GM18505 (cell line): ENCODE results near the gene SLMAP.

ENCODE experiments used
- ATAC-seq: cut with Tn5 transposase; IDR thresholded peaks from one replicate; pipeline ENCODE4 v1.9.1; 2021; ENCODE audit not compliant: unreplicated experiment
- POLR2A ChIP-seq: IDR thresholded peaks from 4 replicates; pipeline ENCODE4 v1.6.1; 2011; ENCODE audit warnings: borderline replicate concordance; ENCODE audit not compliant: insufficient read depth, insufficient read length; ENCODE audit errors: extremely low read depth

The SLMAP gene

DNA sequence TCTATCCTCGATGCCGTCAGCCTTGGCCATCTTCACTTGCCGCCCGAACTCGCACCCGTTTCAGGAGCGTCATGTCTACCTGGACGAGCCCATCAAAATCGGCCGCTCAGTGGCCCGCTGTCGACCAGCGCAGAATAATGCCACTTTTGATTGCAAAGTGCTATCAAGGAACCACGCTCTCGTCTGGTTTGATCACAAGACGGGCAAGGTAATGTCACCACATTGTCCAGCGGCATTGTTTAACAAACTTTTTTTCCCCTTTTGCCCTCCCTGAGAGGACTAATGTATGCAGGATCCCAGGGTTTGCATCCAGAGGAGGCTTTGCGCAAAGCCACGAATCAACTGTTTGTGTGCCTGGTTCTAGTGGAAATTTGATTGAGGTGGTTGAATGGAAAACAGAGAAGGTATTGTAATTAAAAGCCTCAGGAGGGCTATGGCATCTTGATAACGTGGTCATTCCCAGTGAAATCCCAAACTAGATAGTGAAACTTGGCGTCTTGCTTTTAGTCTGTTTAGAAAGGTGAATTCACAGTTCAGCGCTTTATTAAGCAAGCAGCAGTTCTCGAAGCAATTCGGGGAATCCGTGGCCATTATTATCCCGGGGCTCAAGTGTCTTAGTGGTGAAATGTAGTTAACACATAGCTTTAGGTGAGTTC is 1.7 kb downstream of the SLMAP start:
- no peak for TF ChIP-seq POLR2A
- no peak for ATAC-seq

DNA sequence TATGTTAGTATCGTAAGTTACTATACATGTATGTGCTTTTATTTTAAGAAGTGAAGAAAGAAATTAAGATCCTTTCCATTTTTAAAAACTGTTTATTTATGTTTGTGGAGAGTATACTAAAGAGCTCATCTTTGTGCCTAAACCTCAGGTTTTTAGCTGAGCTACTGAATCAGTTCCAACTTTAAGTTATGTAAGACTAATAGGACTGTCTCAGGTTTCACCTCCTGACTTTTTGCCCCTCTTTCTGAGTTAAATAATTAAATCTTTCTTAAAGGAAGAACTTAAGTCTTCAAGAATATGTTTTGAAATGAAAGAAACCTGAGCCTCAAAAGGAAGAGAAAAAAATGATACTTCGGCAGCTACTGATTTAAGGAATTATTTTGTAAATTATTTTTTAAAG is 2.6 kb downstream of the SLMAP start:
- no peak for TF ChIP-seq POLR2A
- no peak for ATAC-seq

DNA sequence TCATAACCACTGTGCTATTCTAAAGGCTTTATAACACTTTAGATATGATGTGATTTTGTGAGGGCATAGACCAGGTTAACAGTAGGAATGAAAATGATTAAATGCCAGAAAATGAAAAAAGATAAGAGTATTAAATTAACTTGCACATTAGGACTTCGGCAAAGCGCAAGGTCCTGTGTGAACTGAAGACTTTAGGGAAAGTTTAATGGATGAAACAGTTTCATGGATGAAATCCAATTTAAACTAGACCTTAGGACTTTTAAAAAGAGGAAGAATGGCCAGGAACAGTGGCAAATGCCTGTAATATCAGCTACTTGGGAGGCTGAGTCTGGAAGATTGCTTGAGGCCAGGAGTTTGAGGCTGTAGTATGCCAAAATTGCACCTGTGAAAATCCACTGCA is 8.7 kb downstream of the SLMAP start:
- TF ChIP-seq POLR2A, result no peak
- no peak for ATAC-seq

DNA sequence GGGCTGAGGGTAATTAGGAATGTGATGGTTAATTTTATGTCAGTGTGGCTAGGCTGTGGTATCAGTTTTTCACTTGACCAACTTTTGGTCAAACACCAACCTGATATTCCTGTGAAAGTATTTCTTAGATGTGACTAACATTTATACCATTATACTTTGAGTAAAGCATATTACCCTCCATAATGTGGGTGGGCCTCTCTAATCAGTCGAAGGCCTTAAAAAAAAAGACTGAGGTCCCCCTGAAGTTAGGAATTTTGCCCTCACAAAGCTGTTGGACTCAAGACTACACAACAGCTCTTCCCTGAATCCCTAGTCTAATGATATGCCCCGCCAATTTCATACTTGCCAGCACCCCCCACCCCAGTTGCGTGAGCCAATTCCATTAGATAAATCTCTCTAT is 12.5 kb downstream of the SLMAP start:
- TF ChIP-seq POLR2A, result no peak
- ATAC-seq, result no peak

DNA sequence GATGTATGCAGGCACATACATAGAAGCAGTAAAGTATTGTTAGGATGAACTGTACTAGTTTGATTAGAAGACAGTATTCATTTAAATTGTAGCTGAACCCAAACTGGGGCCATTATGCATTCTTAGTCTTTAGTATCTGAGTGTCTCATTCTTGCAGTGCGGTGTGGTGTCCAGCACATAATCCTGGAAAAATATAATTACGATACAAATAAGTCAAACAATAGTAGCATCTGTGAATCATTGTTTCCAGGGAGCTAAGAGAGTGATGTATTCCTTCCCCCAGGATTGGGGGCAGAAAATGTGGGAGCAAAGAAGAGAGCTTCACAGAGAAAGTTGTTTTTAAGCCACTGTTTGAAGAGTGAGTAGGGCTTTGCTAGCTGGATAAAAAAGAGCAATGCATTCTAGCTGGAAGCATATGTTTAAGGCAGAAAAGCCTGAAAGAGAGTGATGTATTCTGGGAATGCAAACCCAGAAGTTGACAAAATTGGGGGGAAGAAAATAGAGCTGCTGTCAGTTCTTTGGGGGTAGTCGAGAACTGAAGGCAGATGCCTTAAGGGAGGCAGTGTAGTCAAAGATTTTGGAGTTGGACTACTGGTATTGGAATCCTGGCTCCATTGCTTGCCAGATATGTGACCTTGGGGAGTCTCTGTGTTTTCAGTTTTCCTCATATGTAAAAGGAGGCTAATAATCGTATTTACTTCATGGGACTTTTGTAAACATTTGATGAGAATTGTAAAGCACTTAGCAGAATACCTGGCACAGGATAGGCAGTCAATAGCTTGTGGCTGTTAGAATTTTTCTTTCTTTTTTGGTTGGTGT is 14.1 kb downstream of the SLMAP start:
- no peak for ATAC-seq
- TF ChIP-seq POLR2A, result no peak

DNA sequence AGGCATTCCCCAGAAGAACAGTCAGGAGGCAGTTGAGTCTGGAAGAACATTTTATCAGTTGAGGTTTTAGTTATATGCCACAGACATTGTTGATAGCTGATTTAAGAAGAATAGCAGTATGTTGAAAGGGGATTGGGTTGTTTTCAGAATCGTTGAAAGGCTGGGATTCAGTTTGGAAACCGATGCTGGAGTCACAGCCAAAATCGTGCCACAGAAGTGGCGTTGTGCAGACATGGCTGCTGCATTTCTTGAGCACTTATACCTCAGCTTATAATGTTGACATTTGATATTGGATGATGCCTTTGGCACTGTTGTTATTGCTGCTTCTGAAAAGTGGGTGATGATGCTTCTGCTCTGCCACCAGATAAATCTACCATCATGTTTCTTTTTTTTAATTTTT is 16.1 kb downstream of the SLMAP start:
- no peak for ATAC-seq
- no peak for TF ChIP-seq POLR2A

DNA sequence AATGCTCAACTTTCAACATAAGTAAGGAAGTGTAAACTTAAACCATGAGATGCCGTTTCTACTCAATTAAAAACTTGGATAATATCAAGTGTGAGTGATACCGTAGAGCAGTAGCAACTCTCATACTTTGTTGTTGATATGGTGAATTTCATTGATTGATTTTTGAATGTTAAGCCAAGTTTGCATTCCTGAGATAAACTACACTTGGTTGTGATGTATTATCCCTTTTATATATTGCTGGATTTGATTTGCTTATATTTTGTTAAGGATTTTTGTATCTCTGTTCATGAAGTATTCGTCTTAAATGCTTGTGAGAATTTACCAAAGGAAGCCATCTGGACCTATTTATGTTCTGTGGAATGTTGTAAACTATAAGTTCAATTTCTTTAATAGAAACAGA is 21.7 kb downstream of the SLMAP start:
- TF ChIP-seq POLR2A, result no peak
- no peak for ATAC-seq

DNA sequence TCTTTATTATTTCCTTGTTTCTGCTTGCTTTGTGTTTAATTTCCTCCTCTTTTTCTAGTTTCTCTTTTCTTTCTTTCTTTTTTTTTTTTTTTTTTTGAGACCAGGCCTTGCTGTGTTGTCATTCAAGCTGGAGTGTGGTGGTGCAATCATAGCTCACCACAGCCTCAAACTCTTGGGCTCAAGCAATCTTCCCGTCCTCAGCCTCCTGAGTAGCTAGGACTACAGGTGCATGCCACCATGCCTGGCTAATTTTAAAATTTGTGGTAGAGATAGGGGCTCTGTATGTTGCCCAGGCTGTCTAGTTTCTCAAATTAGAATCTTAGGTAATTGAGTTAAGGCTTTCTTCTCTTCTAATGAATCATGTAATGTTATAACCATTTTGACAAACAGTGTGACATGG is 22.4 kb downstream of the SLMAP start:
- no peak for TF ChIP-seq POLR2A
- no peak for ATAC-seq

DNA sequence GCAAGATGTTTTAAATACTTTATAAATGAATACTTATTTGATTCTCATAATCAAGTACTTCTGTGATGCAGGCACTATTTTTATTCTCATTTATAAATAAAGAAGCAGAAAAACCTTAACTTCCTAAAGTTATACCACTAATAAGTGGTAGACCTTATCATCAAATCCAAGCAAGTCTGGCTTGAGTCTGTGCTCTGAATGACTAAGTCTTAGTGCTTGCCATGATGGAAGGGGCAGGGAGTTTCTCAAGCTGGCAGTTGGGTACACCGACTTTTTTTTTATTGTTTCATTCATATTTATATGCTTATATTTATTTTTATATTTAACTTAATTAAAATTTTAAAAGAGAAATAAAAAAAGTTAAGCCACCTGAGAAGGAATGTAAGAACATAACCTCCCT is 23.6 kb downstream of the SLMAP start:
- ATAC-seq, result no peak
- no peak for TF ChIP-seq POLR2A

DNA sequence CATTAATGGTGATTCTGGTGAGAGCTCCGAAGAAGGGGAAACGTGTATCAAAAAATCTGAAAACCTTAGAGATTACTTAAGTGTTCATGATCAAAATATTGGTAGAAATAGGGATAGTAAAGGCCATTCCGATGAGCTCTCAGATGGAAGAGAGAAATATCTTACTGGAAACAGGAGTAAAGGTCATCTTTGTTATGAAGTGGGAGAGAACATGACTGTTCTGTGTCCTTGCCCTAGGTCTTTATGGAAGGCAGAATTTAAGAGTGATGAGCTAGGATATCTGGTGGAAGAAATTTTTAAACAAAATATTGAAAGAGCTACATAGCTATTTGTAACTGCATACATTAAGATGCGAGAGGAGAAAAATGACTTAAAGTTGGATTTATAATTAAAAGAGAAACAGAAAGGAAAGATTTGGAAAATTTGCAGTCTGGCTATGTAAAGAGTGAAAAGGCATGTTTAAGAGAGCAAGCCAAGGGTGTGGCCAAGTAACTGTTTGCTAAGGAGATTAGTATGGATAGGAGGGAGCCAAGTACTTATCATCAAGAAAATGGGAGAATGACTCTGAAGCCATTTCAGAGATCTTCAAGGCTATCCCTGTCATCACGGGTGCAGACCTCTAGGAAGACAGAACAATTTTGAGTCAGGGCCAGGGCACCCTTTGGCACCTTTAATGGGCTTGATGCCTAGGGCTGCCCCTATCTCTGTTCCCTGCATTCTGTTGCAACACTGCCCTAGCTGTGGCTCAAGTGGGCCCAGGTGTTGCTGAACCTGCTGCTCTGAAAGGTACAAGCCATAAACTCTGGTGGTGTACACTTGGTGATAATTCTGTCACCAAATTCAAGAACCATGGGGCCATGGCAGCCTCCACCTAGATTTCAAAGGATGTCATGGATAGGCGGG is 27.3 kb downstream of the SLMAP start:
- ATAC-seq, result no peak
- TF ChIP-seq POLR2A, result no peak

DNA sequence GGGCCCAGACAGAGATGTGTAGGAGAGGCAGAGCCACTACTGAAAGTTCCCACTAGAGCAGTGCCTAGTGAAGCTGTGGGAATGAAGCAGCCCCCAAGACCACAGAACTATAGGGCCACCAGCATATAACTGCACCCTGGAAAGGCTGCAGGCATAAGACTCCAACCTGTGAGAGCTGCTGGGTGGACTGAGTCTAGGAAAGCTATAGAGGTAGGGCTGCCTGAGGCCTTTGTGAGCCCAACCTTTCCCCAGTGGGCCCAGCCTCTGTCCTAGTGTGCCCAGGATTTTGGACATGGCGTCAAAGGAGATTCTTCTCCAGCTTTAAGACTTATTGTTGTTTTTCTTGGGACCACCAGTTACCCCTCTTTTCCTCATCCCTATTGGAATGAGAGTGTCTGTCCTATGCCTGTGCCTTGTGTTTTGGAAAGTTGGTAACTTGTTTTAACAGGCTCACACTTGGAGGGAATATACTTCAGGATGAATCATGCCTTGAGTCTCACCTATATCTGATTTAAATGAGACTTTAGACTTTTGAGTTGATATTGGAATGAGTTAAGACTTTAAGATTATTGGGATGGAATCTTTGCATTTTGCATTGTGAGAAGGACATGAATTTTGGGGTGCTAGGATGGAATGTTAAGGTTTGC is 28.1 kb downstream of the SLMAP start:
- no peak for TF ChIP-seq POLR2A
- ATAC-seq, result no peak

DNA sequence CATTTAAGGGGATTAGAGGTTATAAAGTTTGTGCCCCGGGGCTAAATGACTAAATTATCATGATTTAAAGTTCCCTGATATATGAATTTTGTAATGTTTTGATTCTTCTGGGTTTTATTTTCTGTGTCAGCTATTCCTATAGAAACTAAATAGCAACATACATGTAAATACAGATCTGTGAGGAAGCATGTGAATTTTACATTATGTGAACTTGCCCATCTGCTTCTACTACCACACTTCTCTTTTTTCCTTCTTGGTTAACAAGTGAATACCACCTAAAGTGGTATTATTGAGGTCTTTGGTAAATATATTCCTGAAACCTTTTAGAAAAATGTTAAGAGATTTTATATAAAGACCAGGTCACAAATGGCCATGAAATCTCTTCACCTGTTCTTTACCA is 29.3 kb downstream of the SLMAP start:
- ATAC-seq, result no peak
- no peak for TF ChIP-seq POLR2A
